NCI-H1092 treated with DMSO at 0.1 percent for 48 hours (cell line): ENCODE measurements around the gene RNF38.
"Not testable (repeated sequence)": the region's sequence is repeated elsewhere in the genome, so short reads cannot be mapped to it uniquely, and the experiment has no call there.

ENCODE experiments used
- DNase-seq: peaks from one replicate; lab custom pipeline; 2025; lab: John Stamatoyannopoulos, UW

RNF38 gene

DNA sequence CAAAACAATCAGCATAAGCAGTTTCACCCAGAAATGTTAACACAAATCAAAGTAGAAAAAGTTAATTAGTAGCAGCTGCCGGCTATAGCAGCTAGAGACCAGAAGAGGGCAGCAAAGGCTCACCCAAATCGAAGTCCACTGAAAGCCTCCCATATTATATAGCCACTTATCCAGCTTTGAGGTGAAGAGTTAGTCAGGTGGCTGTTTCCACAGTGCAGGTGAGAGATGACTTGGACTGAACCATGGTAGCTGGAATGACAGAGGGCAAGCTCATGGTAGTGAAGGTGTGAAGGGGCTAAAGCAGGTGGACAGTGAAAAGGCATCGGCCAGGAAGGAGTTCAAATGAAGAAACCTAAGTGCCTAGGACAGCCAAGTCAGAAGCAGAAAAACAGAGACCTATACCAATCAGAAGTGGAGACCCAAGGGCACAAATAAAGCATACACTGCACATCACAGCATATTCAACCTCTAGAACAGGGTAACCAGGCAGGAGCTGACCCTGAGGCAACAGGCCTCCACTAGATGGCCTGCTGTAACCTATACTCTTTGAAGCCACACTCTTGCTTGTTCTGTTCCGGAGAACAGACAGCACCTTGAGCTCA is 7.2 kb upstream of the RNF38 start:
- DNase-seq: peak; percentile 88

DNA sequence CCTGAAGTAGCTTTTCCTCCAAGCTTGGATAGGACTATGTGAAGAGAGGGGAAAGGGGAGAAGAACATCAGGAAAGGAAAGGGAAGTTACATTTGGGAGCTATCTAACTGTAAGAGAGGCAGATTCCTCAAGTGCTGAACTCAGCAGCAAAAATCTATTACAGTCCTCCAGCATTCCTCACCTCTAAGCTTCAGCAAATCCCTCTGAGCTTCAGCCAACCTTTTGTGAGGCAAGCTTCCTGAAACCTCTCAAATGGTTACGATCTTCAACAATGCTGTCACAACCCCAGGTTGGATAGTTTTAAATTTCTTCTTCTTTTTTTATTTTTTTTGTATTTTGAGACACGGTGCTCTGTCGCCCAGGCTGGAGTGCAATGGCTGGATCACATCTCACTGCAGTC is 2.5 kb upstream of the RNF38 start:
- DNase-seq: no peak

DNA sequence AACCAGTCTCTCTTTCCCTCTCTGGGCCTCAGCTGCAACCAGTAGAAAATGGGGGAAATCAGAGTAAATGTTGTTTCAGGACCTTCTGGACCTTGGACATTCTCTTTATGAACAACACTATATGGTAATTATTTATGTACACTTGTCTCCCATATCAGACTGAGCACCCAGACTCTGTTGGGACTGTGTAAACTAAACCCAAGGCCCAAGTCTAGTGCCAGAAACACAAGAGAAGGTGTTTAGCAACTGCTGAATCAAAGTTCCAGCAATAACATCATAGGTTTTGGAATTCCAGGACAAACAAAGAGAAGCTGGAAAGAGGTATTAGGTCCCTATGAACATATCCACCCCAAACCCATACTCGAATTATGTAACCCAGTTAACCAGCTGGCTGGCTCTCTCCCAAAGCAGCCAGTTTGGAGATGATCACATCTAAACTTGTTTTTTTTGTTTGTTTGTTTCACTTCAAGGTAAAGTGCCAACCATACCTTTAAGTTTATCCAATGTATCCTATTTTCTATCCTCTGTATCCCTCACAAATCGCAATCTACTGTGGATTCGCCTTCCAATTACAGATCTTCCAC is 1.9 kb upstream of the RNF38 start:
- DNase-seq: no peak

DNA sequence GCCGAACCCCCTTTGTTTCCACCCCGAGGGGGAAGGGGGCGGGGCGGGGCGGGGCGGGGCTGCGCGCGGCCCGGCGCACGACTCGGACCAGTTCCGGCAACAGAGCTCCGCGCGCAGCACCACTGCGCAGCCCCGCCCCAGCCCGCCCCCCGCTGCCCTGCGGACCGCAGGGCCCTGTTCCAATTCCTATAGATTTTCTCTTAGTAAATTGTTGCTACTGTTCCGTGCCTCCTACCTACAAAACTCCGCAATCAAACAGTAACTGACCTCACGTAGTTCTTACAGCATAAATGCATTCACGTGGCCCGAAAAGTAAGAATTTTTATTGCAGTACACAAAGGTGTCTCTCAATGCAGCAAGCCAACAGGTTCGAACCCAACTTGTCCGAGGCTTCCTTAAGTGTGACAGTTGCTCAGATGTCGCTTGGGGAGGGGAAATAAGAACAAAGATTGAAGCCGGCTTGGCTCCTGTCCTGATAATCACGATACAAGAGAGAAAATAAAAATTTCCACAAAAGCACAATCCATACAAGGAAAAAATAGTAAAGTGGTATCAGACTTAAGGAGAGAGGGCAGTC is 1.2 kb upstream of the RNF38 start:
- peak; percentile 94 for DNase-seq

DNA sequence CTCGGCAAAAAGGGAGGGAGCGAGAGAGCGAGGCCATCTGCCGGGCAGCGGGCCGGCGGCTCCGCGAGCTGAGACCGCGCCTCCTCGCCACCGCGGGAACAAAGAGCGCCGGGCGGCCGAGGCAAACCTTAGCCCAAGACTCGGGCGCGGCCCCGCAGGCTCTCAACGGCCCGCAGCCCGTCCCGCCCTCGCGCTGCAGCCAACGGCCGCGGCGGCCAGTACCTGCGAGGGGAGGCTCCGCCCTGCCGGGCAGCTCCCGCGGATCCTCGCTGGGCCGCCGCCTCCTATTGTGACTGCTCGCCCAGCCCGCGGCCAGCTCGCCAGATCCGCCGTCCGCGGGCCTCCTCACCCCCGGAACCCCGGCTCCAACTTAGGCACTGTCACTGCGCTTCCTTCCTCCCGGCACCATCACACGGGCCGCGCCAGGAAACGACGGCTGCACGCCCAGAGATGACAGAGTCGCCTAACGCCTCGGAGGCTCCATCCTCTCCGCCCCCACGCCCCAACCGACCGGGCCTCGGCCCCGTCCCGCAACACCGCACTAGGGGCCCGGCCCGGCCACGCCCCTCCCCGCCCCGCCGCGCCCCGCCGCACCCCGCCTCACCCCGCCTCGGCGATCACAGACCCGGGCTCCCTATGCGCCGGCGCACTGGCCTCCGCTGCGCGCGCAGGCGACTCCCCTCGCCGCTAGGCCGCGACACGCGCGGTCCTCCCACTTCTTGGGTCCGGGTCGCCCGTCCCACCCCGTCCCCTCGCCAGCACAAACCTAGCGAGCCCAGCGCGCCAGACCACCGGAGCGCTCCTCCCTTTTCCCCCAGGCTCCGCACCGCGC is 479 bp upstream of the RNF38 start:
- DNase-seq: peak; percentile 94

DNA sequence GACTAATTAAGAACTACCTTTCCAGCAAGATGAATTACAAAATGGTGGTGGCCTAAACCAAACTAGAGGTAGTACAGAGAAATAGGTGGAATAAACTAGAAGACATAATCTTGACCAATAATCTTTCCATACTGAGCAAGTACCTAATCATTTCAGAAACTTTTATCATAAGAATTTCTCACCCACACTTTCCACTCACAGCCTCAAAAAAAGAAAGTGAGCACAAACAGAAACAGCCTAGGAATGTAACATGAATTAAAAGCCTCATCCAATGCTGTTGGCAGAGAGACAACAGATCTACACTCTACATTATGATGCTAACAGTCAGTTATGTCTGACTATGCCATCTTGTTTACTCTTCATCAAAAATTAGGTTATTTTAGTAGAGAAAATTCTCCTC is 1.3 kb downstream of the RNF38 start:
- DNase-seq: no peak

DNA sequence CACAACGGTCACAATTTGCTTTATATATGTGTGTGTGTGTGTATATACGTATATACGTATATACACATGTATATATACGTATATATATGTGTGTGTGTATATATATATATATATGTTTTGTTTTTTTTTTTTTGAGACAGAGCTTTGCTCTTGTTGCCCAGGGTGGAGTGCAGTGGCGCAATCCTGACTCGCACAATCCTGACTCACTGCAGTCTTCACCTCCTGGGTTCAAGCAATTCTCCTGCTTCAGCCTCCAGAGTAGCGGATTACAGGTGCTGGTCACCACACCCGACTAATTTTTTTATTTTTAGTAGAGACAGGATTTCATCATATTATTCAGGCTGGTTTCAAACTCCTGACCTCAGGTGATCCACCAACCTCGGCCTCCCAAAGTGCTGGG is 3.1 kb downstream of the RNF38 start:
- no peak for DNase-seq

DNA sequence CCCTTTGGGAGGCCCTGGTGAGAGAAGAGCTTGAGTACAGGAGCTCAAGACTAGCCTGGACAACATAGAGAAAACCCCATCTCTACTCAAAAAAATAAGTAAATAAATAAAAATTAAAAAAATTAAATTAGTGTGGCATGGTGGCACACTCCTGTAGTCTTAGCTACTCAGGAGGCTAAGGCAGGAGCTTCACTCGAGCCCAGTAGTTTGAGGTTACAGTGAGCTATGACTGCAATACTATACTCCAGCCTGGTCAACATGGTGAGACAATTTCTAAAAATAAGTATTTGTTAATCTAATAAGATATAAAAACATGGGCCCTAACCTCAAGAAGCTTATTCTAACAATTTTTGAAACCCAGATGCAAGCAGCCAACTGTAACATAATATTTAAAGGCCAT is 7.6 kb downstream of the RNF38 start:
- DNase-seq: no peak

DNA sequence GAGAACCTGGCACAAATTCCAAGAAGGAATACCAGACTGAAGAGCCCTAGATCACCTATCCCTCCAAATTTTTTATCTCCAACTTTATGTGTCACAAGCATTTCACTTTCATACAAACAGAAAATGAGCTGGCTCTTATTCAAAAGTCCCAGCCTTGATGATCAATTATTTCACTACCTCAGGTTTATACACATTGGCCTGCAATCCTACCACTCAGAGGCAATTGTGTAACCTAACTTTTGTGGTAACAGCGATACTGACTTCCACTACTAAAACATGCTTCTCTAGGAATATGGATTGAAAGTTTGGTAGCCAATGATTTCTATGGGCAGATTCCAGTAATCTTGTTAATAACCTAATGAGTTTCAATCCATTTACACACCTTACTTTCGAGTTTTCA is 10.5 kb downstream of the RNF38 start:
- DNase-seq: no peak

DNA sequence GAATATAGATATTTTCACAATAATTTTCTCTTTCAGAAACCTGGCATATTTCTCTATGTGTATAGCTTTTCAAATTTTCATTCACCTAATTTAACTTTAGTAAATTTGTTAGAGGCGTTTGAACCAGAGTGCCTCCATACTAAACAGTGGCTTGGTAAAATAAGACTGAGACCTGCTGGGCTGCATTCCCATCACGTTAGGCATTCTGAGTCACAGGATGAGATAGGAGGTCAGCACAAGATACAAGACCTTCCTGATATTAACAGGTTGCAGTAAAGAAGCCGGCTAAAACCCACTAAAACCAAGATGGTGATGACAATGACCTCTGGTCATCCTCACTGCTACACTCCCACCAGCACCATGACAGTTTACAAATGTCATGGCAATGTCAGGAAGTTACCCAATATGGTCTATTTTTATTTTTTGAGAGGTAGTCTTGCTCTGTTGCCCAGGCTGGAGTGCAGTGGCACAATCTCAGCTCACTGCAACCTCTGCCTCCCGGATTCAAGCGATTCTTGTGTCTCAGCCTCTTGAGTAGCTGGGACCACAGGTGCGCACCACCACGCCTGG is 13.6 kb downstream of the RNF38 start:
- DNase-seq: not testable (repeated sequence)

DNA sequence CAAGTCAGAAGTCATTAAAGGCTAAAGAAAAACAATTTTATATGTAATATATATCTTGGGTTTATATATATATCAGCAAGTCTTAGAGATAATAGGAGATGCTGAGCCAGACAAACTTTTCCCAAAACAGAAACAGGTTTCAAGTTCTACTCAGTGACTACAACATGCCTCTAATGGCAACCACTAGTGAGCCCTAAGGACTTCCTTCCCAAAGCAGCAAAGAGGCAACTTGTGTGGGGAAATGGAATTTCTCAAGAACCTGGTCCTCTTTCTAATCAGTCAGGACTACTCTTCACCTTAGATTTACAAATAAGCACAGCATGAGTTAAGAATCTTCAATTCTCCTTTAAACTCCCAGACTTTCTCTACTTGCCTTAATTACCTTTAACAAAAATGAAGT is 17.6 kb downstream of the RNF38 start:
- DNase-seq: no peak

DNA sequence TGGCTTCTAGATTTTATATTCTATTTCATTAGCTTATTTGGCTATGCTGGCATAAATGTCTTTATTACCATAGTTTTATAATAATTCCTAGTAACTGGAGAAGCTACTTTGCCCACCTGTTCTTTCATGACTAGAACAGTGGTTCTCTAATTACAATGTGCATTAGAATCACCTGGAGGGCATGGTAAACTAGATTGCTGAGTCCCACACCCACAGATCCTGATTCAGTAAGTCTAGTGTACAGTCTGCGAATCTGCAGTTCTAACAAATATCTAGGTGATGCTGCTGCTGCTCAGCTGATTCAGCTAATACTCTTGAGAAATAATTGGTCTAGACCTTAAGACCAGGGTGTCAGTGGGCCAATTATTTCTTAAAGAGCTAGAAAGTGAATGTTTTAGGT is 35.5 kb downstream of the RNF38 start:
- no peak for DNase-seq

DNA sequence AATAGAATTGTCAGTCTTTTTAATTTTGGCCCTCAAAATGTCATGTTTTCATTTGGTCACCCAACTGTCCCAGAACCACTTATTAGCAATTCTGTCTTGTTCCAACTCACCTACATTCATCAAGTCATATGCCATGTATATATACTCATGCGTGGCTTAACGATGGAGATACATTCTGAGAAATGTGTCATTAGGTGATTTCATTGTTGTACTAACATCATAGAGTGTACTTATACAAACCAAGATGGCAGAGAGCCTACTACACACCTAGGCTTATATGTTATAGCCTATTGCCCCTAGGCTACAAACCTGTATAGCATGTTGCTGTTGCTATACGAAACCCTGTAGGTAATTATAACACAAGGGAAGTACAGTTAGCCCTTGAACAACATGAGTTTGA is 36.6 kb downstream of the RNF38 start:
- DNase-seq: no peak

DNA sequence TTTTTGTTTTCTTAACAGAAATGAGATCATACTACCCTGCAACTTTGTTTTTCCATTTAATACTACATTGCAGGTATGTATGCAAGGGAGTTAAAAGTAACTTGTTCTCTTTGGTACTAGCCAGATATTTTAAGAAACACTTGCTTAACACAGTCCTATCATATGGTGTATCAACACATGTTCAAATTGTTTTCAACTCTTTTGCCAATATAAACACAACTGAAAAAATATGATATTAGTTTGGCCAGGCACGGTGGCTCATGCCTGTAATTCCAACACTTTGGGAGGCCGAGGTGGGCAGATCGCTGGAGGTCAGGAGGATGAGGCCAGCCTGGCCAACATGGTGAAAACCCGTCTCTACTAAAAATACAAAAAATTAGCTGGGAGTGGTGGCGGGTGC is 41.6 kb downstream of the RNF38 start:
- DNase-seq: no peak

DNA sequence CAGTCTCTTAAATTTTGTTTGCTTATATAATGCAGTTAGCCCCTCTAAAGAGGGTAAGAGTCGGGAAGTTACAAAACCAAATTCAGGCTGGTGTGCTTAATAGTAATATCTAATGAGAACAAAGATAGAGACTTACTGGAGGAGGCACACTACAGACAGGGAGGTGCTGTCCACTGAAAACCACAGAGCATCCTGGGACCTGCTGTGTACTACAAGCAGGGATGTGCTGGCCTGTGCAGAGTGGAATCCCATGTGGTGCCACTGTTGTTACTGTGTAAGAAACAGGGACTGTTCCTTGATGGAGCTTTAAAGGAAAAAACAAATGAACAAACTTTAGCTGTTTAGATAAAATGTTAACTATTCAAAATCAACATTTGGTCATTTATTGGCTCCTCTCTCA is 42.4 kb downstream of the RNF38 start:
- no peak for DNase-seq

DNA sequence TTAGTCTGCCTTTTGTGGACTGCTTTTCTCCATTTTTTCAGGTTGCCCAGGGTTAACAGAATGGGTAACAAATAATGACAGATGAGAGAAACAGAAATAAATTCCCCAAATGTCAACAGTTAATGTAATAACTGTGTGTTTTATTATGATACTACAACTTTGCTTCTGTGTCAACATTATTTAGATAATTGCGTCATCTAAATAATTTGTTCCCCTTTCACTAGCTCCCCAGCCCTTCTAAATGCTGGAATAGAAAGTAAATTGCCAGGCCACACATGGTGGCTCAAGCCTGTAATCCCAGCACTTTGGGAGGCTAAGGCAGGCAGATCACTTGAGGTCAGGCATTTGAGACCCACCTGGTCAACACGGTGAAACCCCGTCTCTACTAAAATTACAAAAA is 53.5 kb downstream of the RNF38 start:
- no peak for DNase-seq

DNA sequence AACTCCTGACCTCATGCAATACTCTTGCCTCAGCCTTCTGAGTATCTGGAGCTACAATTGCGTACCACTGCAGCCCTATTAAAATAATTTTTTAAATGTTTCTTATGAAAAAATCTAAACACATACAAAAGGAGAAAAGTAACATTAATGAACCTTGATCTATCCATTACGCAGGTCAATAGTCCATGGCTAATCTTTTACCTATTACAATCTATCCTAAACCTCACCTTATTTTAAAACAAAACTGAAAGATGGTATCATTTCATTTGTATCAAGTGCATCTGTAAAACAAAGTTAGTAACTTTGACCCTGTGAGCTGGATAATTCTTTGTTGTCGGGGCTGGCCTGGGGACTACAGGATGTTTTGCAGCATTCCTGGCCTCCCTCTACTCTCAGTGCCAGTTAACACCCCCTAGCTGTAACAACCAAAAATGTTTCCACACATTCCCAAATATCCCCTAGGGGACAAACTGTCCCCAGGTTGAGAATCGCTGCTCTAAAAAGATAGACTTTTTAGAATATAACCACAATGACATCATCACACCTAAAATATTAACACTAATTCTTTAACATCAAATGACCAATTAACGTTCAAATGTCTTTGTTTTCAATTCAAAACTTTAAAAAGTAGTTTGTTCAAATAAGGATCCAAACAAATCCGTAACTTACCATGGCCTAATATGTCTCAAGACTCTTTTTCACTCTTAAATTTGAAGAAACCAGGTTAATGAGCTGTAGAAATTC is 54.8 kb downstream of the RNF38 start:
- DNase-seq: no peak

DNA sequence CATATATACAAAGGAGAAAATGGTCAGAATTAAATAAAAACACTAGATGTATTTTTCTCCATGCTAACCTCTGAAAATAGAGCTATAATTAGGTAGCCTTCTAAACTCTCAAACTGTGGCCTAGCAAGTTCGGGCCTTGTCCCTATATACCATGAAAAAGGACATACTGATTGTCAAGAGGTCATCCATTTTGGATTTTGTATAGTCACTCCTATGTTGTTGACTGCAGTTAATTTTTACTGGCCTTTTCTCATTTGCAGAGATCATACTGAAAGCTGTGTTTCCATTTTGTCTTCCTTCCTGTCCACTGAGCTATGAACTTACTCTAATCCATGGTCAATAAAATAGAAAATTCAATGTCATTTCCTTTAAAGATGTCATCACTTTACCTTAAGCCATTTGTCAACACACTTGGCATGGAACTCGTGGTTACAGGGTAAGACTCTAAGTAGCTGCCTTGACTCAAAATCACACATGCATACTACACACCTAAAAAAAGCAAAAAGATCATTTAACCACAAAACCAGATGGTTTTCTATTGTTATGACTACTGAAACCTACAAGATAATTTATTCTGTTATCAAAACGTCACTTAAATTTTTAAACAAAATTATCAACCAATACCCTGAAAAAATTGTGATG is 58.0 kb downstream of the RNF38 start:
- DNase-seq: no peak

DNA sequence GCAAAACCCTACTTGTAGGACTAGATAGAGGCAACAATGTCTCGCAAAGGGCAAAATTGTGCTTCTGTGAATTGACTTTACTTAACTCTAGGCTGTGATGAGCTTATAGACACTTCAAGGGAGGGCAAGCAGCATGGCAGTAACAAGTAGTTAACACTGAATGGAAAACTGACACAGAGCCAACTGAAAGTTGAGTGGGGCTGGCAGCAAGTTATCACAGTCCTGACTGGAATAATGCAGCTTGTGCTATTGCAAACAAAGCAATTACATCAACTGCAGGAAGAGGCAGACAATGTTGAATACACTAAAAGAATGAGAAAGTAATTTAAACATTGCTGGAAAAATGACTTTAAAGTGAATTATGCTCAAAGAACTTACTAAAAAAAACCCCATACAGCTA is 62.2 kb downstream of the RNF38 start:
- DNase-seq: no peak

DNA sequence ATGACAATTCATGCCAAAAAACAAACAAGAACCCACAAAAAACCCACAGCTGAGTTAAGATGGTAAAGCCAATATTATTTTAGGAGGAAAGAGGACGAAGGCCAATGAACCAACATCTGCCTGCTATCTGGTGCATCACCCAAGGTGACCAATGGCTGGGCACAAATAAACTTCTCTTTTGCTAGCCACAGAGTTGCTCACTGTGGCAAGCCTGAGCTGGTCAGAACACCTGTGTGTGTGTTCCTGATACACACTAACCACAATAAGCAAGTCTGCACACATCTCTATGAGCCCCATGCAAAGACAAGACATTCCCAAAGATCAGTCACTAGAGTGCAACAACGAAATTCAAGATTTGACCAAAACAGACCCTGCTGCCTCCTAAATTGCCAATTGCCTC is 63.1 kb downstream of the RNF38 start:
- no peak for DNase-seq

DNA sequence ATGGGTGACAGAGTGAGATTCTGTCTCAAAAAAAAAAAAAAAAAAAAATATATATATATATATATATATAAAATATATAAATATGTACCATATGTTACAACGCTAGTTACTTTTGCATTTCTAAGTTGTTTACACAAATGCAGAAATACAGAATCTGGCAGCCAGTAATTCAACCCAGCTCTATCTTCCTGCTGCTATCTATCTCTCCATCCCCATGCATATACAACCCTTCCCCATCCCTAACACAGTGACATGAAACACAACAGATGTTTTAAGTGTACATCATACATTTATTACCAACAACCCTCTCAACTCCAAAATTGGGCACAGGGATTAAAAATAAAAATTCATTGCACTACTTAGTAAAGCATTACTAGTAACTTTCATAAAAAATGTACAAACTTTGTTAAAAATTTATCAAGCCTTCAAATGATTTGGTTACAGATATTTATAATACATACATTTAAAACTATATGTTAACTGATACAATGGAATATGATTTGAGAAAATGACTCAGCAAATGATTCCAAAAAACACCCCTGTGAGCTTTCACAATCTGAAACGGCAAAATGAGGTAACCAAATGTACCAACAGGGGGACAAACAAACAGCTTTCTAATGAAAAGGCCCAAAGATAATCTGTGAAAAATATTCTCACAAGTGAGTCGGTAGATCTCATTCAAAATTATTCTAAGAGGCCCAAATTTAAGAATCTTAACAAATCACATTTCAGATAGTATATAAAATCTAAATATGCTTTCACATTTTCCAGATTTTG is 63.8 kb downstream of the RNF38 start:
- no peak for DNase-seq
